Hematopoietic multipotent progenitor cell treated with erythropoietin and hydrocortisone succinate and interleukin-3 and kit ligand, for 6 days (in vitro differentiated cells): ENCODE data around the gene SPDEF.

Source experiments
- DNase-seq: peaks from one replicate; pipeline ENCODE4 v3.0.0-alpha.2; 2015

SPDEF gene

GRCh38 chr6:34556031-34556471 lies at the start of gene SPDEF:
SPDEF (minus strand) TSS chr6:34556329; CDS start chr6:34544455, 11,874 bp downstream.
- DNase-seq, result no peak

GRCh38 chr6:34603707-34604106 lies 47.6 kb upstream of the SPDEF start:
- DNase-seq, result no peak

- DNase-seq, result no peak
Observed at GRCh38 chr6:34602318-34603111, 46.4 kb upstream of the SPDEF start.

GRCh38 chr6:34601706-34602105 lies 45.6 kb upstream of the SPDEF start:
- no peak for DNase-seq

- peak; percentile 68 for DNase-seq
Observed at GRCh38 chr6:34600796-34601195, 44.7 kb upstream of the SPDEF start.

GRCh38 chr6:34600101-34600500 lies 44.0 kb upstream of the SPDEF start:
- no peak for DNase-seq

- no peak for DNase-seq
Observed at GRCh38 chr6:34598712-34599111, 42.6 kb upstream of the SPDEF start.

- DNase-seq, result no peak
Observed at GRCh38 chr6:34597605-34598353, 41.6 kb upstream of the SPDEF start.

- no peak for DNase-seq
Observed at GRCh38 chr6:34596798-34597197, 40.7 kb upstream of the SPDEF start.

GRCh38 chr6:34595332-34596184 lies 39.4 kb upstream of the SPDEF start:
- no peak for DNase-seq

GRCh38 chr6:34593701-34594100 lies 37.6 kb upstream of the SPDEF start:
- no peak for DNase-seq

GRCh38 chr6:34592208-34592952 lies 36.3 kb upstream of the SPDEF start:
- DNase-seq, result no peak

GRCh38 chr6:34589691-34590090 lies 33.6 kb upstream of the SPDEF start:
- DNase-seq, result no peak

GRCh38 chr6:34589140-34589539 lies 33.0 kb upstream of the SPDEF start:
- no peak for DNase-seq

- DNase-seq, result no peak
Observed at GRCh38 chr6:34587851-34588250, 31.7 kb upstream of the SPDEF start.

- no peak for DNase-seq
Observed at GRCh38 chr6:34587325-34587724, 31.2 kb upstream of the SPDEF start.

- DNase-seq, result no peak
Observed at GRCh38 chr6:34586327-34587040, 30.4 kb upstream of the SPDEF start.

- DNase-seq, result no peak
Observed at GRCh38 chr6:34585512-34586061, 29.5 kb upstream of the SPDEF start.

- no peak for DNase-seq
Observed at GRCh38 chr6:34585108-34585507, 29.0 kb upstream of the SPDEF start.

- DNase-seq, result no peak
Observed at GRCh38 chr6:34584694-34585093, 28.6 kb upstream of the SPDEF start.

- DNase-seq, result no peak
Observed at GRCh38 chr6:34583861-34584604, 27.9 kb upstream of the SPDEF start.
